GM12891 (cell line): ENCODE measurements around the gene PCDH15.
"Not testable (repeated sequence)": the region's sequence is repeated elsewhere in the genome, so short reads cannot be mapped to it uniquely, and the experiment has no call there.

Source experiments
- DNase-seq: peaks from one replicate; pipeline ENCODE4 v3.0.0; 2011; ENCODE audit warnings: low spot score; ENCODE audit not compliant: insufficient read length
- FAIRE-seq: peaks from 2 replicates; lab custom pipeline; 2011; peaks lifted over from hg19 to GRCh38; lab: Jason Lieb, UNC
- PAX5 ChIP-seq: IDR thresholded peaks from 2 replicates; pipeline ENCODE4 v1.6.1; 2011; ENCODE audit warnings: low read length, moderate library complexity, mild to moderate bottlenecking; ENCODE audit not compliant: insufficient read depth, severe bottlenecking
- POLR2A ChIP-seq: IDR thresholded peaks from 2 replicates; pipeline ENCODE4 v1.6.1; 2011; ENCODE audit warnings: low read depth, low read length, control low read depth
- POLR2AphosphoS5 ChIP-seq: IDR thresholded peaks from 2 replicates; pipeline ENCODE4 v1.6.1; 2011; ENCODE audit warnings: low read depth, low read length, control low read depth
- POU2F2 ChIP-seq: IDR thresholded peaks from 2 replicates; pipeline ENCODE4 v1.6.1; 2011; ENCODE audit warnings: low read depth, mild to moderate bottlenecking, control low read depth, low read length, moderate library complexity
- SPI1 ChIP-seq: IDR thresholded peaks from 2 replicates; pipeline ENCODE4 v1.6.1; 2011; ENCODE audit warnings: low read depth, low read length, control low read depth
- TAF1 ChIP-seq: IDR thresholded peaks from 2 replicates; pipeline ENCODE4 v1.6.1; 2011; ENCODE audit warnings: low read depth, low read length, control low read depth

The PCDH15 gene

DNA sequence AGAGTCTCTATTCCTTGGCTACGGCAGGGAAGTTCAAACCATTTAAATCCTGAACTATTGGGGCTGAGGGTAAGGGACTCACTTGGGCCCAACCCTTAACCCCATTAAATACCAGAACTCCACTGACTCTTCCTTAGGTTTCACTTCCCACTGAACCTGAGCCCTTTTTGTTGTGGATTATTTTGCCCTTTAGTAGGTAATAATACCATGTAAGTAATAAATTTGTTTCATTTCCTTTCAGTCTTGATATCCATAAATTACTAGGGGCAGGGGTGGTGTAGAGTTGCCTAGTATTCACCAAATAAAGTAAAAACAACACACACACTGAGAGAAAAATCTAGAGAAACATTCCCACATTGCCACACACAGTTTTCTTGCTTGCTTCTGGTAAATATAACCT lies 352.0 kb downstream of the PCDH15 start:
- TF ChIP-seq POLR2AphosphoS5 = no peak
- no peak for TF ChIP-seq POU2F2
- TF ChIP-seq POLR2A = no peak
- no peak for TF ChIP-seq PAX5
- no peak for TF ChIP-seq TAF1
- no peak for TF ChIP-seq SPI1
- DNase-seq = no peak
- no peak for FAIRE-seq

DNA sequence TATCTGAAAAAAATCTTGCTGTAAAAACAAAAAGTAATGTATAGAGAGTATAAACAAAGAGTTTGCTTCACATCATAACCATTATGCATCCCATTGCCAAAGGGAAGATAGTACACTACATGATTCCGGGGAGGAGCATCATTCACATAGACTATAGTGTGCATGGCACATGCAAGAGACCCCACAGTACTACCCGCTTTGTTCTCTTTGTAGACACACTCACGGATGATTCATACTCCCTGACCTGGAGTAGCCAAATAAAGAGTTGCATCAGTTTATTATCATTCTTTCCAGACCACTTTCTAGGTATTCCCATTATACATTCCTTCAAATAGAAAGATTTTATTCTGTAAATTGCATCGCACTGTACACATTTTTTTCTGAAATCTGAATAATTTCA lies 356.9 kb downstream of the PCDH15 start:
- DNase-seq (no peak), FAIRE-seq (no peak)

DNA sequence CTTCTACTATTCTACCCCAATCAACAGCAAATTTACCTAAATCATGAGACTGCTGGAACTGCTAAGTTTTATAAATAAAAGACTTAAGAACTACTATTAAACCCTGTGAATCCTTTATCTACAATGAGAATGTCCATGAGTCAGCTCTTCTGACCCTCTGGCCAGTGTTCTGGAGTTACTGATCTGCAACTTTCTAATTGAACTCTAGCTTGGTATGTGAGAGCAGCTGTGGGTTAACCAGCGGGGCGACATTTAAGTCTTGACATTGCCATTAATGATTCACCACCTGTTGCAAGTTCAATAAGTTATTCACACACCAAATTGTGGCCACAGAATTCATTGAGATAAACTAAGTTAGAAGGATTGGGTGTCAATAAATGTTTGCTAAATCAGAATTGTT lies 359.8 kb downstream of the PCDH15 start:
- TF ChIP-seq POLR2A = no peak
- TF ChIP-seq SPI1 = no peak
- TF ChIP-seq POLR2AphosphoS5 = no peak
- TF ChIP-seq TAF1 = no peak
- no peak for TF ChIP-seq POU2F2
- TF ChIP-seq PAX5 = no peak
- no peak for FAIRE-seq
- no peak for DNase-seq

More for the DNA sequence above, 356.9 kb downstream of the PCDH15 start:
- no peak for TF ChIP-seq TAF1

DNA sequence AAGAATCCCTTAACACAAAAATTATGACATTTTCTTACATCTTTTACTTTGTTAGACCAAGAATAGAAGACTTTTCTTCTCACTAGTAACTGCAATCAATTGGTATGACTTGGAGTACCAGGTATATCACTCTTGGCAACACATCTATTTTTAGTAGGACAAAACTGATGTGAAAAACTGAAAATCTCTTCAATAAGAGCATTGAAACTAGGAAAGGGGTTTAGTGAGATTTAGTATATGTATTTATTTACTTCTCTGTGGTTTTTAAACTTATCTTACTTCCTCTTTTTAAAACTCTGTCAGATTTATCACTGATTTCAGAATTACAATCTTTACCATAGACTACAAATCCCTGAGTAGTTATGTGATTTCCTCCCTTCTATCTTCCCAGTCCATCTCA lies 366.2 kb downstream of the PCDH15 start:
- DNase-seq = no peak
- FAIRE-seq = no peak
- TF ChIP-seq TAF1 = no peak
- TF ChIP-seq POLR2AphosphoS5 = no peak
- no peak for TF ChIP-seq SPI1
- no peak for TF ChIP-seq POU2F2
- no peak for TF ChIP-seq PAX5
- no peak for TF ChIP-seq POLR2A

DNA sequence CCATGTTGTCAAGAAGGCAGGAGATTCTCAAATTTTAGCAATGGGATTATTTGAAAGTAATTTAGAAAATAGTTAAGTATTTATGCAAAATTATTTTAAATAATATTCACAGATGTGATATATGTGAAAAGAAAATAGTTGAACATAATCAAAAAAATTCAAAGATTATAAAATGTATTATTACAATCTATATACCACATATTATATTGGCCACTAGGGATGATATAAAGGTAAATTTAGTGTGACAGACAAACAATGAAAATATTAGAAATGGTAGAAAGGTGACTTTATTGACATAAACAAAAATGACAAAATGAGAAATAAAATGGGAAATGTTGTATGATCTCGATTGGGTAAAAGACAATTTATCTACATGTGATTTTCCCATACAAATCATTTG lies 385.5 kb downstream of the PCDH15 start:
- TF ChIP-seq POLR2A (no peak), POLR2AphosphoS5 (no peak), PAX5 (no peak), POU2F2 (no peak), TAF1 (no peak), SPI1 (no peak)
- no peak for DNase-seq
- no peak for FAIRE-seq

DNA sequence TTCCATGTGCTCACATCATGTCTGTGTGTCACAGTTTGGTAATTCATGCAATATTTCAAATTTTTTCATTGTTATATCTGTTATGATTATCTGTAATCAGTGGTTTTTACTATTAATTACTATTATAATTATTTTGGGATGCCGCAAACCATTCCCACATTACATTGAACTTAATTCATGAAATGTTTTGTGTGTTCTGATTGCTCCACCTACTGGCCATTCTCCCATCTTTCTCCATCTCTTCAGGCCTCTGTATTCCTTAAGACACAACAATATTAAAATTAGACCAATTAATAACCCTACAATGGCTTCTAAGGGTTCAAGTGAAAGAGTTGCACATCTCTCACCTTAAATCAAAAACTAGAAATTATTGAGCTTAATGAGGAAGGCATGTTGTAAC lies 398.5 kb downstream of the PCDH15 start:
- FAIRE-seq (no peak), DNase-seq (no peak)
- TF ChIP-seq TAF1 = no peak
- no peak for TF ChIP-seq POLR2A
- TF ChIP-seq POU2F2 = no peak
- TF ChIP-seq SPI1 = no peak
- no peak for TF ChIP-seq PAX5
- TF ChIP-seq POLR2AphosphoS5 = no peak

DNA sequence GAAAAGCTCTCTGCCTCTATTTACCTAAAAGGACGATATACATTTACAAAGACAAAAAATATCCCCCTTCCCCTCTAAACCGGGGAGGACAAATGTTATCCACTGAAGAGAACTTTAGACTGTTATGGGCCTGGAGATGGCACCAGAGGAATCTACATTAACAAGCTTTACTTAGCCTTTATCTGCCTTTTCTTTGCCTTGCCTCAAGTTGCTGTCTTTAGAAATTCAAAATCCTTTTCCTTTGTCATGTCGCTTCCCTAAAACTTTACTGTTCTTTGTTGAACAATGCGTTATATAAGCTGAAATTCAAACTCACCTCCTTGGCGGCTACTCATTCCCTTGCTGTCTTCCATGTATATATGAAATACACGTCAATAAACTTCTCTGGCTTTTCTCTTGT lies 405.0 kb downstream of the PCDH15 start:
- no peak for DNase-seq
- no peak for FAIRE-seq
- TF ChIP-seq TAF1 (no peak), POLR2A (no peak), POU2F2 (no peak), POLR2AphosphoS5 (no peak), SPI1 (no peak), PAX5 (no peak)

DNA sequence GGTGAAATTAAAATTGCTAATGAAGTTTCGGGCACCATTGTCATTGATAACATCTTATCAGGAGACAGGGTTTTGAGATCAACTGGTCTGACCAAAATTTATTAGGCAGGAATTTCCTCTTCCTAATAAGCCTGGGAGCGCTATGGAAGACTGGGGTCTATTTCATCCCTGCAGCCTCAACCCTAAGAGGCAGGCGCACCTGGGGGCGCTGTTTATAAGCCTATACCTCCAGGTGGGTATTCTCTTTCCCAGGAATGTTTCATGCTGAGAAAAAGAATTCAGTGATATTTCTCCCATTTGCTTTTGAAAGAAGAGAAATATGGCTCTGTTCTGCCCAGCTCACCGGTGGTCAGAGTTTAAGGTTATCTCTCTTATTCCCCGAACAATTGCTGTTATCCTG lies 406.4 kb downstream of the PCDH15 start:
- DNase-seq, FAIRE-seq: not testable (repeated sequence)

DNA sequence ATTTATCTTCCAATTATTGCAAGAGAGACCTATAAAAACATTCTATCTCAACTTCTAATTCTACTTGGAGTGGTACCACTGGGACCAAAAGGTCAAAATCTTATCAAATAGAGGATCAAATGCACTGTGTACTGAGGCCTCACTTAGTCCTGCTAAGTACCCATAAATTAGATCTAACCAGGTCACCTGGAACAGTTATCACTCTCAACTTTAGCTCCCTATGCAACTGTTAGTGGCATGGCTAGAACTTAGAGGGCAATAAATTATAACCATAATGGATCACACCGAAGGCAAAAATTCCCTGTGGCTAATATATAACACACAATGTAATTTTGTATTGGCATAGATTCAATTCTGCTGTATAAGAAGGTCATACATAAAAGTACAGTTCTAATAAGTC lies 428.9 kb downstream of the PCDH15 start:
- FAIRE-seq (no peak), DNase-seq (no peak)
- no peak for TF ChIP-seq POLR2A

DNA sequence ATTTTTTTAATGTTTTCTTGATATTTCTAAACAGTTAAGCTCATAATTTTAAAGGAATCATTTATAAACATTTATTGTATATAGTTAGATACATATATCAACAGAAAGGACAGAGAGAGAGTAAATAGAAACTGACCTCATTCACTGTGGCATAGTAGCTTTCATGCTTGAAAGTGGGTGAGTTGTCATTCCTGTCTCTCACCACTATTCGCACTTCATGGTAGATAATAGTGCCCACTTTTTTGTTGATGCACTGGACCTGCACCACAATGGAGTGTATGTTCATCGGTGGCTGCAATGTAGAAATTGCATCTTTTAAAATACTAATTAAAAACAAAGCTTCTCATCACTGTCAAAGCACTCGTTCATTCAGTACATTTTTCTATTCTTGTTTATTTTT lies 432.0 kb downstream of the PCDH15 start:
- FAIRE-seq (no peak), DNase-seq (no peak)
- TF ChIP-seq POLR2AphosphoS5 = no peak
- no peak for TF ChIP-seq TAF1
- TF ChIP-seq PAX5 = no peak
- no peak for TF ChIP-seq SPI1
- TF ChIP-seq POU2F2 = no peak
- TF ChIP-seq POLR2A = no peak

DNA sequence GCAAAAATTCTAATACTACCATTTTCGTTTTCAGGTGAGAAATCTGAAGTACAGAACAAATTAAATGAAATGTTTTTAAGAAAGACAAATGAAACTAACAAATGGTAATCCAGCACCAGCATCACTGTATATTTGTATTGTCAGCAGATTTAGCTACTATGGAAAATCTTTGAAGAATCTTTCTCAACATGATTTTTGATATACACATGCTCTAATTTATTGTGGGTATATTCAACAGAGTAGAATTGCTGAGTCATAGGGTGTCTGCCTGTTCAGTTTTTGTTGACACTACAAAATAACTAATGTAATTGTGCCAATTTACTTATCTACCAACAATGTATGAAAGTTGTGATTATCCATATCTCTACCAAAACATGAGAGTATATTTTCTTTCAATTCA lies 437.6 kb downstream of the PCDH15 start:
- DNase-seq = no peak
- FAIRE-seq = no peak
- TF ChIP-seq POLR2A (no peak), PAX5 (no peak), TAF1 (no peak)
